ENCODE measurements around the gene LAMC3. TPM values are rescaled to one million over a fixed set of nuclear protein-coding genes. Genes with fewer than 3 reads are reported as not detected.

The LAMC3 gene
- total RNA-seq, 6 experiments from 2014 or later, result 2.7 to 14.3 (median 3.7) TPM

DNA sequence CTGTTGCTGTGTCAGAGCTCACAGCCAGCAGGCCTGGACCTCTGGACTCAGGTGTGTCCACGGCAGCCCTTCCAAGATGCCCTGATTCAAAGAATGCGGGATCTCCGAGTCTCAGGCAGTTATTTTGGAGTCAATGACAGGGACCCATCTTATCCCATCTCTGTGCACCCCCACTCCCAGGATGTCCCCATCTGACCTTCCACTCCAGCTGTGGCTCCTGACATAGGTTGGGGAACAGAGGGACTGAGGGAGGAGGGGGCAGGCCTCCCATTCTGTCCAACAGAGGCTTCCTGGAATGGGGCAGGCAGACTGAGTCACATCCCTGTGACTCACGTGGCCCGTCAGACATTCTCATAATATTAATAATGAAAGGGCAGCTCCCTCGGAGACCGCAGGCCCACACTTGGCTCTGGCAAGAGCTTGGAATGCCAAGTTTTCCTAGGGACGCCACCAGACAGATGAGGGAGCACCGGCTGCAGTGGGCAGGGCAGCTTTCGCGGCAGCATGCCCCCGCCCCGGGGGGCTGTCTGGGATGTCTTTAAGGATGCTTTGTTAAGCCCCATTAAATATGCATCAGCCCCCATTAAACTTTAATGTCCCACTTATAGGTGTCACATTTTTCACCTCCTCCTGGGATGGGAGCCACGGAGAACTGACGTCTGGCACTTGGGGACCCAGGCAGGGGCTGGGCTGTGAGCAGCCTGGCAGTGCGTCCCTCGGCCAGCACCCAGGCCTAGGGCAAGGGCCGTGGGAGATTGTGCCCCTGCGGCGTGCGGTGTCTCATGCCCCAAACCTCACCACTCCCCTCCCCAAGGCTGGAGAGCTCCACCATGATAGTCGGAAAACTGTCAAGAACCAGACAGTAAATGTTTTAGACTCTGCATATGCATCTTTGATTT, 46.3 kb upstream of the LAMC3 start:
- ATAC-seq (peak in 2 of 4 donors; percentile 16 to 65), DNase-seq (no peak)
- Histone ChIP-seq H3K27me3 (no peaks in the 10 kb centered on the region), H3K36me3 (no peaks in the 10 kb centered on the region), H3K9me3 (no peaks in the 10 kb centered on the region), H3K4me1 (no peaks in the 10 kb centered on the region), H3K4me3 (no peak overlapping the region), H3K27ac (no peak overlapping the region)
- TF ChIP-seq, protein P1, sequence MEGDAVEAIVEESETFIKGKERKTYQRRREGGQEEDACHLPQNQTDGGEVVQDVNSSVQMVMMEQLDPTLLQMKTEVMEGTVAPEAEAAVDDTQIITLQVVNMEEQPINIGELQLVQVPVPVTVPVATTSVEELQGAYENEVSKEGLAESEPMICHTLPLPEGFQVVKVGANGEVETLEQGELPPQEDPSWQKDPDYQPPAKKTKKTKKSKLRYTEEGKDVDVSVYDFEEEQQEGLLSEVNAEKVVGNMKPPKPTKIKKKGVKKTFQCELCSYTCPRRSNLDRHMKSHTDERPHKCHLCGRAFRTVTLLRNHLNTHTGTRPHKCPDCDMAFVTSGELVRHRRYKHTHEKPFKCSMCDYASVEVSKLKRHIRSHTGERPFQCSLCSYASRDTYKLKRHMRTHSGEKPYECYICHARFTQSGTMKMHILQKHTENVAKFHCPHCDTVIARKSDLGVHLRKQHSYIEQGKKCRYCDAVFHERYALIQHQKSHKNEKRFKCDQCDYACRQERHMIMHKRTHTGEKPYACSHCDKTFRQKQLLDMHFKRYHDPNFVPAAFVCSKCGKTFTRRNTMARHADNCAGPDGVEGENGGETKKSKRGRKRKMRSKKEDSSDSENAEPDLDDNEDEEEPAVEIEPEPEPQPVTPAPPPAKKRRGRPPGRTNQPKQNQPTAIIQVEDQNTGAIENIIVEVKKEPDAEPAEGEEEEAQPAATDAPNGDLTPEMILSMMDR (IDR thresholded peaks at IDR 0.05), result no peak
- no peak for TF ChIP-seq POLR2A (IDR thresholded peaks at IDR 0.05)
- intact Hi-C loops (cut with DNase I), result no loop called here
- 64% methylated on average over 7 of the region's 22 CpGs for WGBS (ENCODE audit: insufficient coverage, low coverage, low lambda C conversion rate, missing lambda C conversion rate)

DNA sequence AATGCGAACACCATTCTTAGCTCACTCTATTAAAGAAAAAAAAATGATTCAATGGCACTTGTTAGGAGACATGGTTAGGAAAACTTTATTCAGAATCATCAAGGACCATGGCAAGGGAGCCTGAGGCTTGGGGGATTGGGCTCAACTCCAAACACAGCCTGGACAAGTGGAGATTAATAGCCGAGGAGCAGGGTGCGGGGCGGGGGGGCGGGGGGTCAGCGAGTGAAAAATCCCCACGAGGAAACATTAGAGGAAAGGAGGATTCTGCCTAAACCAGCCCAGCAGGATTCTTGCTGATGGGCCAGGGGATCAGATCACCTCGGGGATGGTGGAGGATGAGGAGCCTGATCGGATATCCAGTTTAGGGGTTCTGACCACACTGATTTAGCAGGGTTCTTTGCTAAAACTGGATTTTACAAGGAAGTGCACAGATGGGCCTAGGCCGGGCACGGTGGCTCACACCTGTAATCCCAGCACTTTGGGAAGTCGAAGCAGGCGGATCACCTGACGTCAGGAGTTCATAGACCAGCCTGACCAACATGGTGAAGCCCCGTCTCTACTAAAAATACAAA, 45.6 kb upstream of the LAMC3 start:
- Histone ChIP-seq H3K27ac (no peak overlapping the region), H3K36me3 (no peaks in the 10 kb centered on the region), H3K27me3 (no peaks in the 10 kb centered on the region), H3K4me1 (no peaks in the 10 kb centered on the region), H3K9me3 (no peaks in the 10 kb centered on the region), H3K4me3 (no peak overlapping the region)
- DNase-seq (no peak), ATAC-seq (no peak)
- 77% methylated on average over 9 of the region's 15 CpGs for WGBS (ENCODE audit: insufficient coverage, low coverage, low lambda C conversion rate, missing lambda C conversion rate)
- intact Hi-C loops (cut with DNase I), result no loop called here
- TF ChIP-seq, protein P1 (IDR thresholded peaks at IDR 0.05), result no peak
- no peak for TF ChIP-seq POLR2A (IDR thresholded peaks at IDR 0.05)

DNA sequence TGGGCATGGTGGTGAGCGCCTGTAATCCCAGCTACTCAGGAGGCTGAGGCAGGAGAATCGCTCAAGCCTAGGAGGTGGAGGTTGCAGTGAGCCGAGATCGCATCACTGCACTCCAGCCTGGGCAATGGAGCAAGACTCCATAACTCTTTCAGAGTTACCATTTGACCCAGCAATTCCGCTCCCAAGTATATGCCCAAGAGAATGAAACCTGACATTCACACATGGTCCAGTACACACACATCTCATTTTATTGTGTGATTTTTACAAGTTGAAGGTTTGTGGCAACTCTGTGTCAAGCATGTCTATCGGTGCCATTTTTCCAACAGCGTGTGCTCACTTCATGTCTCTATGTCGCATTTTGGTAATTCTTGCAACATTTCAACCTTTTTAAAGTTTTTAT, 45.1 kb upstream of the LAMC3 start:
- WGBS (ENCODE audit: insufficient coverage, low coverage, low lambda C conversion rate, missing lambda C conversion rate), result 93% methylated on average over 3 of the region's 8 CpGs
- Histone ChIP-seq H3K9me3 (no peaks in the 10 kb centered on the region), H3K36me3 (no peaks in the 10 kb centered on the region), H3K27me3 (no peaks in the 10 kb centered on the region), H3K27ac (no peak overlapping the region), H3K4me3 (no peak overlapping the region), H3K4me1 (no peaks in the 10 kb centered on the region)
- intact Hi-C loops (cut with DNase I), result no loop called here
- no peak for TF ChIP-seq POLR2A (IDR thresholded peaks at IDR 0.05)
- TF ChIP-seq, protein P1 (IDR thresholded peaks at IDR 0.05), result no peak
- no peak for DNase-seq
- no peak for ATAC-seq

DNA sequence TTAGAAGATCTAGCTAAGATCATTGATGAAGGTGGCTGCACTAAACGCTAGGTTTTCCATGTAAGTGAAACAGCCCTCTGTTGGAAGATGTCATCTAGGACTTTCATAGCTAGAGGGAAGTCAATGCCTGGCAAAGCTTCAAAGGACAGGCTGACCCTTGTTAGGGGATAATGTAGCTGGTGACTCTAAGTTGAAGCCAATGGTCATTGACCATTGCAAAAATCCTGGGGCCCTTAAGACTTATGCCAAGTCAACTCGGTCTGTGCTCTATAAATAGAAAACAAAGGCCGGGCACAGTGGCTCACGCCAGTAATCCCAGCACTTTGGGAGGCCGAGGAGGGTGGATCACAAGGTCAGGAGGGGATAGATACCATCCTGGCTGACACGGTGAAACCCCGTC, 43.3 kb upstream of the LAMC3 start:
- no peaks in the 10 kb centered on the region for H3K36me3 ChIP-seq
- TF ChIP-seq, protein P1 (IDR thresholded peaks at IDR 0.05), result no peak
- no peak for TF ChIP-seq POLR2A (IDR thresholded peaks at IDR 0.05)
- H3K27me3 ChIP-seq, result no peaks in the 10 kb centered on the region
- no peak for ATAC-seq
- 100% methylated on average over 1 of the region's 7 CpGs for WGBS (ENCODE audit: insufficient coverage, low coverage, low lambda C conversion rate, missing lambda C conversion rate)
- no peaks in the 10 kb centered on the region for H3K9me3 ChIP-seq
- intact Hi-C loops (cut with DNase I), result no loop called here
- H3K4me1 ChIP-seq, result no peaks in the 10 kb centered on the region
- no peak overlapping the region for H3K27ac ChIP-seq
- no peak for DNase-seq
- H3K4me3 ChIP-seq, result no peak overlapping the region

All from right lobe of liver (tissue), 6 donors.